NCI-H69 (cell line): ENCODE measurements around the gene FAM229A.

ENCODE experiments used
- DNase-seq: peaks from one replicate; lab custom pipeline; 2025; lab: John Stamatoyannopoulos, UW

The FAM229A gene

DNA sequence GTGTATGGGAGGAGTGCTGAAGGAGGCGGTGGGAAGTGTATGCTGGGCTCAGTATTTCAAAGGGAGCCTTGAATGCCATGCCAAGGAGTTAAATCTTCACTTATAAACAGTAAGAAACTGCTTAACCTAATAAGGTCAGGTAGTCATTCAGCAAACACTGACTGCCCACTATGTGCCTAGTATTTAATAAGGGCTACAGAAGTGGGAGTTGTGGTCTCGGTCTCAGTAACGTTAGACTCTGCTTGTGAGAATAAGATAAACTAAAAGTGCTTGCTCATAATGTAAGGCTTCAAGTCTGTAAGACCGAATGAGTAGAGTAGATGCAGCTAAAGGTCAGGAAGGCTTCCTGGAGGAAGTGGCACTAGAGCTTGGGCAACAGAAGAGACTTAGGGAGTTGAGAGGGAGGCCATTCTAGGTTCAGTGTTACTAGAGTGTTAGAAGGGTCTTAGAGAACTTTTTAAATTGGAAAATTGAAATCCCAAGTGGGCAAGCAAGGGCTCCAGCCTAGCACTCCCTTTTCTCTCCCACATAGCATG lies 32.3 kb downstream of the FAM229A start:
- DNase-seq: no peak

DNA sequence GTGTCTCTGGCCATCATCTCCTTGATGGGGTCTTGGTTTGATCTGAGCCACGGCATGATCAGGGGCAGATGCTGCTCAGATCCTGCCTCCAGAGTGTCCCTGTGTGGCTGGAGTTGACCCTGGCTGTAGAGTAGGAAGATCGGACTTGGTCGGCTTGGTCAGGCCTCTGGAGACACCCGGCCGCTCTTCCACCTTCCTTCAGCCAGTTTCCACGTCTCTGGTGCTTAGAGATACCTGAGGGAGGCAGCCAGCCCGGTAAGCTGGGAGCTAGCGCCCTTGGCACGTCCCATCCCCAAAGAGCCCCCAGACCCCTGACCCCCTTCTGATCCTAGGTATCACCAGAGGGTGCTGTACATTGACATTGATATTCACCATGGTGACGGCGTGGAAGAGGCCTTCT lies 35.1 kb downstream of the FAM229A start:
- no peak for DNase-seq

DNA sequence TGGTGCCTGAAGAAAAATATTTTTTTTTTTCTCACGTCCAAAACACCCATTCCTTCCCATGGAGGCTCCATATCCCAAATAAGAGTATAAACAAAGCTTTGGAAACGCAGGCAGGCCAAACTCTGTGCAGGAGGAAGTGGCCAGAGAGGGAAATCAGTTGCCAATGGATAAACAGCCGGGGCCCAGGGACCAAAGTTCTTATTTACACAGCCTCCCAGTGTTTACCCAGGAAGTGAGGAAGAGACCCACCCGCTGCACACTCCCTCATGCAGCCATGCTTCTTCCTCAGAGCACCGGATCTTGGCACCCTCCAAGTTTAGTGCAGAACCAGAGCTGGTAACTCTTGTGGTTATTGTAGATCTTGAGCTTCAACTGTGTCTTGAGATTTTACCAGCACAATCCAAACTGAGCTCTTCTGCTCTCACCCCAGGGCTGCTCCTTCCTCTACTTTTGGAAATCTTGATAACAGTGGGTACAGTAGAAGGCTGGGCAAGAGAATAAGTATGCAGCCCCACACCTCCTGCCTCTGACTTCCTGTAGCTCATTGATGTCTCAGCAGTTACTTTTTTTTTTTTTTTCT lies 40.5 kb downstream of the FAM229A start:
- peak; percentile 62 for DNase-seq

DNA sequence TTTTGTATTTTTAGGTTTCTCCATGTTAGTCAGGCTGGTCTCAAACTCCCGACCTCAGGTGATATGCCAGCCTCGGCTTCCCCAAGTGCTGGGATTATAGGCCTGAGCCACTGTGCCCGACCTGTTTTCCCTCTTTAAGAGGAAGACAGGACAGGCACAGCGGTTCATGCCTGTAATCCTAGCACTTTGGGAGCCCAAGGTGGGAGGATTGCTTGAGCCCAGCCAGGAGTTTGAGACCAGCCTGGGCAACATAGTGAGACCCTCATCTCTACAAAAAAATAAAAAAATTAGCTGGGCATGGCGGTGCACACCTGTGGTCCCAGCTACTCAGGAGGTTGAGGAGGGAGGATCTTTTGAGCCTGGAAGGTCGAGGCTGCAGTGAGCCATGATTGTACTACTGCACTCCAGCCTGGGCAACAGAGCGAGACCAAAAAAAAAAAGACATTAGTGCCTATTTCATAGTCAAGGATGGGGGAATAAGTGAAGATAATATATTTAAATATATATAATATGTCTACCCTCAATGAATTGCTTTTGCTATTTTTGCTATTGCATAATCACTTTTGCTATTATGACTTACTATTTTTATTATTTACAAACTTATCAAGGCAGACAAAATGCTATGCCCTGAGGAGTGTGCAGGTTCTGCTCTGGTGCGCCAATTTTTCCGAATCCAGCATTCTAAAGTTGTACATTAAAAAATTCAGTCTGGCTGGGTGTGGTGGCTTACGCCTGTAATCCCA lies 44.0 kb downstream of the FAM229A start:
- no peak for DNase-seq

DNA sequence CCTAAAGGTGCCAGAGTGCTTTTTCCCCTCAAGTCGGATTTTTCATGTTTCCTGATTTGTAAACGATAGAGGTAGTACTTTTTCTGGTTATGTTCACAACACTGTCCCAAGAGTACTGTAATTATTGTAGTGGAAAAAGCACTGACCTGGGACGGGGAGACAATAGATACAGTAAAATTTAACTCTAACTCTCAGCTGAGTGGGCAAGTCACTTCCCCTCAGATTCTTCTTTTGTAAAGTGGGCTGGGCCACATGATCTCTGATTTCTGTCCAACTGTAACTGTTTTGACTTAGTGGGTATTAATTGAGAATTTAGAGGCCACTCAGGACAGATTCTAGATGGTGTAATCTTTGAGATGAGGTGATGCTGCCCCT lies 45.4 kb downstream of the FAM229A start:
- DNase-seq: no peak

DNA sequence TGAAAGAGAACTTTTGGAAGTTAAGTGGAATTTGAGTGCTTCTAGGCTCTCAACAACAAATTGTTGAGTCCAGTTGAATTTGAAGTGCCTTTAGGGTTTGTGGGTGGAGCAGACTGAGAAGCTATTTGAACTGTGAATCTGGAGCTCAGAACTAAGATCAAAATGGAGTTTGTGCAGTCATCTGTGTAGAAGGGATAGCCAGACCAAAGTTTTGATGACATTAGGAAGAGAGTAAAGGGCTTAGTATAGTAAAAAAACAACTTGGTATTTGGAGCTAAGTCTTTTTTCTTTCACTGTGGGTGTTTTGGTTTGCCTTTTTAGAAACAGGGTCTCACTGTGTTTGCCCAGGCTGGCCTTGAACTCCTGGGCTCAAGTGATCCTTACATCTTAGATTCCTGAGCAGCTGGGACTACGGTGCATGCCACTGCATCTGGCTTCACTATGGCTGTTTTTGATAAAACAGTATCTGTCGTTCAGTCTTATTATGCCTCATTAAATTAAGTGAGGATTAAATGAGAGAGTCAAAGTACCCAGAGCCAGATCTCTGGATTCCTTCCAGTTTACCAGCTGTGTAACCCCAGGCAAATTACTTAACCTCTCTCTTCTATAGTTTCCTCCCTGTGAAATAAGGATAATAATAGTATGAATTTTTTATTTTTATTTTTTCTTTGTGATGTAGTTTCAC lies 50.4 kb downstream of the FAM229A start:
- DNase-seq: no peak
